Neutrophil (primary cell): Measurements from ENCODE around the gene ADCY7.
"Not testable (repeated sequence)": the region's sequence is repeated elsewhere in the genome, so short reads cannot be mapped to it uniquely, and the experiment has no call there.

Experiments used
- H3K27ac ChIP-seq: fragments of 200-600 bp; sonication (generic); 2 replicates; pipeline ENCODE4 v1.5.1; 2016; ENCODE audit warnings: mild to moderate bottlenecking, moderate library complexity
- H3K27me3 ChIP-seq: fragments of 200-600 bp; sonication (generic); 2 replicates; pipeline ENCODE4 v1.6.0; 2016; ENCODE audit warnings: mild to moderate bottlenecking
- H3K36me3 ChIP-seq: fragments of 200-600 bp; sonication (generic); 2 replicates; pipeline ENCODE4 v1.5.1; 2017
- H3K4me1 ChIP-seq, 2 experiments: fragments of 200-600 bp in 1 of 2; sonication (generic) in 1 of 2; 1 replicate in 1 of 2; 2 replicates in 1 of 2; pipeline versions ENCODE4 v1.5.1 to v1.6.1; 2013 to 2016; ENCODE audit warnings: low read depth in 1 of 2, low read length in 1 of 2, mild to moderate bottlenecking in 1 of 2, moderate library complexity in 1 of 2; ENCODE audit not compliant: control insufficient read depth in 1 of 2, insufficient read depth in 1 of 2
- H3K4me3 ChIP-seq, 2 experiments: fragments of 200-600 bp in 1 of 2; sonication (generic) in 1 of 2; 1 replicate in 1 of 2; 2 replicates in 1 of 2; pipeline ENCODE4 v1.5.1; 2013 to 2016; ENCODE audit warnings: low read depth in 1 of 2, low read length in 1 of 2, mild to moderate bottlenecking in 1 of 2, moderate library complexity in 1 of 2
- H3K9me3 ChIP-seq: fragments of 200-600 bp; sonication (generic); 2 replicates; pipeline ENCODE4 v1.5.1; 2016
- CTCF ChIP-seq: fragments of 200-600 bp; sonication (generic); IDR thresholded peaks from 2 replicates; pipeline ENCODE4 v1.5.1; 2016; ENCODE audit warnings: antibody characterized with exemption

Gene ADCY7

GRCh38 chr16:50238868-50239301, 27.5 kb upstream of the ADCY7 start:
- H3K27ac ChIP-seq, result no peak overlapping the region
- no peaks in the 10 kb centered on the region for H3K4me1 ChIP-seq
- TF ChIP-seq CTCF, result no peak
- peaks cover 9% of the 10 kb centered on the region for H3K27me3 ChIP-seq
- no peaks in the 10 kb centered on the region for H3K9me3 ChIP-seq
- no peak overlapping the region for H3K4me3 ChIP-seq
- H3K36me3 ChIP-seq, result no peaks in the 10 kb centered on the region

GRCh38 chr16:50243024-50243423, 23.3 kb upstream of the ADCY7 start:
- H3K4me3 ChIP-seq, H3K9me3 ChIP-seq, H3K36me3 ChIP-seq, H3K27ac ChIP-seq: not testable (repeated sequence)
- H3K4me1 ChIP-seq, result peaks cover 12 to 14% of the 10 kb centered on the region in 2 experiments
- peaks cover 38% of the 10 kb centered on the region for H3K27me3 ChIP-seq

GRCh38 chr16:50244140-50244503, 22.2 kb upstream of the ADCY7 start:
- no peak for TF ChIP-seq CTCF
- Histone ChIP-seq H3K4me1 (peaks cover 12 to 14% of the 10 kb centered on the region in 2 experiments), H3K9me3 (no peaks in the 10 kb centered on the region), H3K27me3 (peaks cover 38% of the 10 kb centered on the region), H3K36me3 (no peaks in the 10 kb centered on the region), H3K4me3 (no peak overlapping the region), H3K27ac (no peak overlapping the region)

- Histone ChIP-seq H3K27me3 (peaks cover 38% of the 10 kb centered on the region), H3K4me1 (peaks cover 12 to 14% of the 10 kb centered on the region in 2 experiments), H3K36me3 (no peaks in the 10 kb centered on the region), H3K4me3 (no peak overlapping the region), H3K27ac (no peak overlapping the region), H3K9me3 (no peaks in the 10 kb centered on the region)
- no peak for TF ChIP-seq CTCF
These were observed 21.6 kb upstream of the ADCY7 start for GRCh38 chr16:50244504-50245416.

GRCh38 chr16:50245417-50246298, 20.7 kb upstream of the ADCY7 start:
- H3K36me3 ChIP-seq, result no peaks in the 10 kb centered on the region
- peak overlapping the region; percentile 55 to 69 for H3K4me3 ChIP-seq
- H3K27me3 ChIP-seq, result peaks cover 38% of the 10 kb centered on the region
- peaks cover 12 to 14% of the 10 kb centered on the region in 2 experiments for H3K4me1 ChIP-seq
- no peak overlapping the region for H3K27ac ChIP-seq
- H3K9me3 ChIP-seq, result no peaks in the 10 kb centered on the region
- TF ChIP-seq CTCF, result peak; percentile 61
